Measurements from ENCODE around the gene GPR3.

GRCh38 chr1:27398405-27399149 lies 6.2 kb downstream of the GPR3 start:
- TF ChIP-seq CTCF (IDR thresholded peaks at IDR 0.05) (no peak), POLR2A (IDR thresholded peaks at IDR 0.05) (no peak)
